ENCODE data around the gene IFNW1.
A peak's percentile ranks its signal among the peaks of the same experiment; 100 is the strongest.
"Not testable (repeated sequence)": the region's sequence is repeated elsewhere in the genome, so short reads cannot be mapped to it uniquely, and the experiment has no call there.

IFNW1 gene

DNA sequence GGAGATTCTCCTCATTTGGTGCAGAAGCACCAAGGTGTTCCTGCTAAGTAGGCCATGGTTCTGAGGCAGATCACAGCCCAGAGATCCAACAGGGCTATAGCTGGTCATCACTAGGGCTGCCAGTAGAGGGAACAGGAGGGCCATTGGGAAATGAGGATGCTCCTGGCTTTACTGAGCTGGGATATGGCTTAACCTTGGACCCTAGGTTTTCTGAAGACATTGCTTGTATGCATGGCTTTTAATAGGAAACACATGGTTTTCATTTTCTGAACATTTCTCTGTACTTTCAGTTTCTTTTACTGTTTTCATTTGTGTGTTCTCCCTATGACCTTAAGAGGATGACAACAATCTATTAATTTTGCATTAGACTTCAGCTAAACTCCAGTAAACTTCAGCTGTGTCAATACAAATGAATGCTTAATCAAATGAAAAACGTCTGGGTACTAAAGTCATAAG, at the start of gene IFNW1:
TSS of gene IFNW1 (minus strand) at position 406 of the 456 bp plus-strand sequence. CDS start at position 144, 262 bp downstream.
- Mint-ChIP-seq H3K27ac (no peak within 1 kb of the TSS), H3K27me3 (no peaks in the 10 kb centered on the region), H3K4me1 (peaks cover 19% of the 10 kb centered on the region), H3K4me3 (no peak within 1 kb of the TSS), H3K9me3 (no peaks in the 10 kb centered on the region), H3K36me3 (no peaks in the 10 kb centered on the region)
- ATAC-seq: no peak

- not testable (repeated sequence) for H3K9me3 Mint-ChIP-seq, H3K27ac Mint-ChIP-seq, H3K36me3 Mint-ChIP-seq, ATAC-seq, H3K4me3 Mint-ChIP-seq
- peaks cover 26% of the 10 kb centered on the region for H3K4me1 Mint-ChIP-seq
- peaks cover 18% of the 10 kb centered on the region for H3K27me3 Mint-ChIP-seq
Measured at GRCh38 chr9:21187487-21187886, 45.9 kb upstream of the IFNW1 start, which contains the start of gene IFNA4. Gene IFNA4 (minus strand): TSS chr9:21187587. CDS start chr9:21187531, 56 bp downstream.

GRCh38 chr9:21182810-21183736, 41.4 kb upstream of the IFNW1 start:
- not testable (repeated sequence) for H3K4me3 Mint-ChIP-seq, H3K27ac Mint-ChIP-seq, H3K27me3 Mint-ChIP-seq, H3K36me3 Mint-ChIP-seq, H3K9me3 Mint-ChIP-seq
- peak; percentile 88 for ATAC-seq
- peaks cover 21% of the 10 kb centered on the region for H3K4me1 Mint-ChIP-seq

DNA sequence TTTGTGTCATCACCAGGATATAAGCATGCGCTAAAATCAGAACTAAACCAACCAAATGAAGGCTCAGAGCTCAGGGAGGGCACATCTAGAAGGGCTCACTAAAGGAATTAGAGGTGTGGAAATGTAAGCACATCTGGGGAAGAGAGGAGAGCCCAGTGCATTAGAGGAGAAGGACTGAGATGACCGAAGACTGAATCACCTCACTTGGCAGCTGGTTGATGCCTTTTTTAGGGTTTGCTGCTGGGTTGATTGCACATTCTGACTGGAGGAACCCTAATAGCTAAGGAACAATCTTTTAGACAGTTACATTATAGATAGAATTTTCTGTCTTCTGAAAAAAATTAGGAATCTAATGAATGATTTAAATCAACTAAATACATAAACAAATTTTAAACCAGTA, 33.0 kb upstream of the IFNW1 start:
- Mint-ChIP-seq H3K27me3 (peaks cover 2% of the 10 kb centered on the region), H3K36me3 (no peaks in the 10 kb centered on the region), H3K9me3 (no peaks in the 10 kb centered on the region), H3K4me1 (no peaks in the 10 kb centered on the region), H3K4me3 (no peak overlapping the region), H3K27ac (no peak overlapping the region)
- no peak for ATAC-seq

DNA sequence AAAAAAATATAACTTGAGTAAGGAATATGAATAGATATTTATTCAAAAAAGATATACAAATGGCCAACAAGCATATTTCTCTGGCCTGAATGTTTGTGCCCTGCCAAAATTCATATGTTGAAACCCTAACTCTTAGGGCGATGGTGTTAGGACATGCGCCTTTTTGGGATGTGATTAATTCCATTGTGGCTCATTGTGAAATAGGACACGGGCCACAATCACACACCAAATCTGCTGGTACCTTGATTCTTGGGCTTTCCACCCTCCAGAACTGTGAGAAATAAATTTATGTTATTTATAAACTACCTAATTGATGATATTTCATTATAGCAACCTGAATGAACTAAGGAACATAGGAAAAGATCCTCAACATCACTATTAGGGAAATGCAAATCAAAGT, 30.5 kb upstream of the IFNW1 start:
- Mint-ChIP-seq H3K4me3 (no peak overlapping the region), H3K27me3 (peaks cover 9% of the 10 kb centered on the region), H3K4me1 (no peaks in the 10 kb centered on the region), H3K9me3 (no peaks in the 10 kb centered on the region), H3K27ac (no peak overlapping the region), H3K36me3 (no peaks in the 10 kb centered on the region)
- no peak for ATAC-seq

DNA sequence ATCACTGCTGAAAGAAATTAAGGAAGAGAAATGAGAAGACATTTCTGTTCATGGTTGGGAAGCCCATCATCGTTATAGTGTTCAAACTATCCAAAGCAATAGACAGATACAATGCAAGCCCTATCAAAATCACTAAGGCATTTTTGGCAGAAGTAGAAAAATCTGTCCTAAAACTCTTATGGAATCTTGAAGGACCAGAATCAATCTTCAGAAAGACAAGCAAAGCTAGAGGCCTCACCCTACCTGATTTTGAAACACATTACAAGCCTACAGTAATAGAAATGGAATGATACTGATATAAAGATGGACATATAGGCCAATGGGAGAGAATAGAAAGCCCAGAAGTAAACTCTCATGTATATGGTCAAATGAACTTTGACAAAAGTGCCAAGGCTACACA, 29.7 kb upstream of the IFNW1 start:
- Mint-ChIP-seq H3K4me3 (no peak overlapping the region), H3K9me3 (no peaks in the 10 kb centered on the region), H3K27ac (no peak overlapping the region), H3K36me3 (no peaks in the 10 kb centered on the region), H3K4me1 (no peaks in the 10 kb centered on the region), H3K27me3 (peaks cover 9% of the 10 kb centered on the region)
- ATAC-seq: no peak

DNA sequence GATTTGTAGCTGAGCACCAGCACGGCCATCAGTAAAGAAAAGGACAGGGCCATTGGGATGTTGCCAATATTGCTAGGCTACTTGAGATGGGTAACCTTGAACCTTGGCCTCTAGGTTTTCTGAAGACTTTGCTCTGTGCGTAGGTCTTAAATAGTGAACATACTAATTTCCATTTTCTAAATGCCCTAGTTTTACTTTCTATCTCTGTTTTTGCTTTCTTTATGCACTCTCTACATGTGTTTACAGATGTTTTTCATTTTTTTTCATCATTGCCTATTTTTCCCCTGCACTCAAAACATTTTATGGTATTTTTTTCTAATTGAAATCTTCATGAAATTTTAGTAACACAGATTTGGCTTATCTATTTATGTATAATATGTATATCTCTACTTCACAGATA, 24.9 kb upstream of the IFNW1 start, which contains the start of gene IFNA21:
TSS of gene IFNA21 (minus strand) at position 101 of the 400 bp plus-strand sequence. CDS start at position 53, 48 bp downstream.
- H3K4me3 Mint-ChIP-seq, ATAC-seq: not testable (repeated sequence)

GRCh38 chr9:21165516-21165915, 23.9 kb upstream of the IFNW1 start:
- Mint-ChIP-seq H3K36me3 (no peaks in the 10 kb centered on the region), H3K9me3 (no peaks in the 10 kb centered on the region), H3K27me3 (peaks cover 9% of the 10 kb centered on the region), H3K27ac (no peak overlapping the region), H3K4me3 (no peak overlapping the region), H3K4me1 (peaks cover 1% of the 10 kb centered on the region)
- no peak for ATAC-seq

More for the DNA sequence above, 24.9 kb upstream of the IFNW1 start, which contains the start of gene IFNA21:
- H3K9me3 Mint-ChIP-seq, H3K27ac Mint-ChIP-seq, H3K4me1 Mint-ChIP-seq, H3K36me3 Mint-ChIP-seq, H3K27me3 Mint-ChIP-seq: not testable (repeated sequence)

GRCh38 chr9:21160178-21160577, 18.5 kb upstream of the IFNW1 start:
- Mint-ChIP-seq H3K4me3 (no peak overlapping the region), H3K27ac (no peak overlapping the region), H3K9me3 (peaks cover 3% of the 10 kb centered on the region), H3K4me1 (peaks cover 9% of the 10 kb centered on the region), H3K27me3 (no peaks in the 10 kb centered on the region), H3K36me3 (no peaks in the 10 kb centered on the region)
- ATAC-seq: no peak

- Mint-ChIP-seq H3K27me3 (peaks cover 9% of the 10 kb centered on the region), H3K27ac (no peak overlapping the region), H3K4me1 (peaks cover 8% of the 10 kb centered on the region), H3K4me3 (no peak overlapping the region), H3K9me3 (peaks cover 3% of the 10 kb centered on the region), H3K36me3 (no peaks in the 10 kb centered on the region)
- ATAC-seq: no peak
Measured at GRCh38 chr9:21155501-21155900, 13.9 kb upstream of the IFNW1 start.

DNA sequence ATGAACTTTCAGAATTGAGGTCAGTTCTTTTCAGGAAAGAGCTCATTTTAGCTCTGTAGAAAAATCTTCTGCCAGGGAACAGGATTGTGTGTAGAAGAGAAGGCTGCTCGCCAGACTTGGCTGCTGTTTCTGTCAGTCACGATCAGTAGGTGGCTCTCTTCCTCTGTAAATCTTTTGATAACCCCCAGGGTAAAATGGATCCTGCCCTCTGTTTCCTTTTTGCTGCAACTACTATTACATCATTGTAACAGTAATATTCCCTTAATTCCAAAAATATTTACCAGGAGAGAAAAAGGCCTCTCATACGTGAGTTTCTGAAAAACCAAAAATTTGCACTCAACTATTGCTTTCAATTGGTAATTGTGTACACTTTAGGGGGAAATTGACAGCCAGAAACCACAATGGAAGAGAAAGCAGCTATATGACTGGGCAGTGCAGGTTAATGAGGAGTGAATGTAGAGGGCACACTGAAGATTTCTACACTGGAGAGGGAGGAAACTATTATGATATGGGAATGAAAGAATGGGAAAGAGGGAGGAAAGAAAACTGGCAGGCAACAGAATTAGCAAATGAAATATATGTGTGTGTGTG, 12.5 kb upstream of the IFNW1 start:
- no peak overlapping the region for H3K27ac Mint-ChIP-seq
- peaks cover 4% of the 10 kb centered on the region for H3K9me3 Mint-ChIP-seq
- H3K4me1 Mint-ChIP-seq: no peaks in the 10 kb centered on the region
- no peak overlapping the region for H3K4me3 Mint-ChIP-seq
- peaks cover under 1% of the 10 kb centered on the region for H3K36me3 Mint-ChIP-seq
- H3K27me3 Mint-ChIP-seq: peaks cover 12% of the 10 kb centered on the region
- ATAC-seq: no peak

GRCh38 chr9:21153336-21154017, 11.8 kb upstream of the IFNW1 start:
- no peaks in the 10 kb centered on the region for H3K4me1 Mint-ChIP-seq
- H3K27ac Mint-ChIP-seq: no peak overlapping the region
- peaks cover 7% of the 10 kb centered on the region for H3K36me3 Mint-ChIP-seq
- peaks cover 8% of the 10 kb centered on the region for H3K9me3 Mint-ChIP-seq
- peaks cover 12% of the 10 kb centered on the region for H3K27me3 Mint-ChIP-seq
- no peak for ATAC-seq
- no peak overlapping the region for H3K4me3 Mint-ChIP-seq

- ATAC-seq: no peak
- Mint-ChIP-seq H3K36me3 (peaks cover 9% of the 10 kb centered on the region), H3K27ac (peak overlapping the region; percentile 45), H3K9me3 (peaks cover 10% of the 10 kb centered on the region), H3K4me3 (no peak overlapping the region), H3K4me1 (peaks cover 19% of the 10 kb centered on the region), H3K27me3 (no peaks in the 10 kb centered on the region)
Measured at GRCh38 chr9:21144603-21145002, 3.0 kb upstream of the IFNW1 start.

- Mint-ChIP-seq H3K4me3 (no peak overlapping the region), H3K36me3 (no peaks in the 10 kb centered on the region), H3K4me1 (peaks cover 5% of the 10 kb centered on the region), H3K9me3 (no peaks in the 10 kb centered on the region), H3K27ac (no peak overlapping the region), H3K27me3 (no peaks in the 10 kb centered on the region)
- no peak for ATAC-seq
Measured at GRCh38 chr9:21137020-21137419, 4.6 kb downstream of the IFNW1 start.

GRCh38 chr9:21135736-21136135, 5.9 kb downstream of the IFNW1 start:
- no peaks in the 10 kb centered on the region for H3K9me3 Mint-ChIP-seq
- H3K27me3 Mint-ChIP-seq: no peaks in the 10 kb centered on the region
- no peak overlapping the region for H3K27ac Mint-ChIP-seq
- H3K4me1 Mint-ChIP-seq: no peaks in the 10 kb centered on the region
- no peak for ATAC-seq
- H3K4me3 Mint-ChIP-seq: no peak overlapping the region
- H3K36me3 Mint-ChIP-seq: no peaks in the 10 kb centered on the region

Measured in stimulated activated memory B cell treated with anti-CD40 and anti-IgM and Interleukin-4, amounts not matched to agents 10 μg/mL and 1 μg/mL and 100 μg/mL, for 72 hours (primary cell).